NCI-H2107 treated with DMSO at 0.1 percent for 48 hours (cell line): ENCODE measurements around the gene TRIM10.
"Not testable (repeated sequence)": the region's sequence is repeated elsewhere in the genome, so short reads cannot be mapped to it uniquely, and the experiment has no call there.

ENCODE experiments used
- DNase-seq: peaks from one replicate; lab custom pipeline; 2025; ENCODE audit not compliant: unreplicated experiment; lab: John Stamatoyannopoulos, UW

Gene TRIM10

DNA sequence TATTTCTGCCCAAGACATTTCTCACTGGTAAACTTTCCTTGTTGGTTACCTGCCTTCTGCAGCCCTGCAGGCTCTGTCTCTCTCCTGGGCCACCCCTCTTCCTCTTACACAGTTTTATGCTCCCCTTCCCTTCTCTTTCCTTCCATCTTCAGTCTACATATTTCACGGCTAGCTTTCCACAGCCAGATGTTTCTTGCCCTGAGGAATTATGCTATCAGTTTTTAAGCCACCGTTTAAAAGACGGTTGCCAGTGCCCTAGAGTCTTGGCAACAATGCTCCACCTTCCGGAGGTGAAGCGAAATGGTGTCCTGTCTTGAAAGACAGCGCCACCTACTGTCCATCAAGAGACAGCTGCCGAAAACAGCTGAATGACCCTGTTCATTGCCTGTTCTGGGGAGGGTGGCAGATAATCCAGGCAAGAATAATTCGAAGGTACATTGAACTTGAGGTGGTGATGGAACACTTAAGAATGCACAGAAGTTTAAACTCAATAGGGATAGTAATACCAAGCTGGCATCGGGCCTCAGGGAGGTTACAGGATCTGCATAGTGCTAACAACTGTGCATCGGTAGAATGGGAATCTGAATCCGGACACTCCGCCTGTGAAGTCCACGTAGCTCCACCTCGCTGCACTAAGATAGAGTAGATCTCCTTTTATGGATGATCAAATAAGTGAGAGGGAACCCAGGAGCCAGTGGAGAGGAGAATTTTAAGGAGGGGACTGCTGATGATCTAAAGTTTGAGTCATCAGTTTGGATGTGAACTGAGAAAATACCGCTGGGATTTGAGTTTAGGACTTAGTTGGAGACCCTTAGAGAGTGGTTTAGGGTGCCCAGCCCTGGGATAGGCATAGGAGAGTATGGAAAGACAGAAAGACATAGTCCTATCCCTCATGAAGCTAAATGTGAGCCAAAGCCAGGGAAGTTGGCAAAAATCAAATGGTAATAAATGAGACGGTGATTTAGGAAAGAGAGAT, 29.8 kb downstream of the TRIM10 start:
- DNase-seq = peak; percentile 36

DNA sequence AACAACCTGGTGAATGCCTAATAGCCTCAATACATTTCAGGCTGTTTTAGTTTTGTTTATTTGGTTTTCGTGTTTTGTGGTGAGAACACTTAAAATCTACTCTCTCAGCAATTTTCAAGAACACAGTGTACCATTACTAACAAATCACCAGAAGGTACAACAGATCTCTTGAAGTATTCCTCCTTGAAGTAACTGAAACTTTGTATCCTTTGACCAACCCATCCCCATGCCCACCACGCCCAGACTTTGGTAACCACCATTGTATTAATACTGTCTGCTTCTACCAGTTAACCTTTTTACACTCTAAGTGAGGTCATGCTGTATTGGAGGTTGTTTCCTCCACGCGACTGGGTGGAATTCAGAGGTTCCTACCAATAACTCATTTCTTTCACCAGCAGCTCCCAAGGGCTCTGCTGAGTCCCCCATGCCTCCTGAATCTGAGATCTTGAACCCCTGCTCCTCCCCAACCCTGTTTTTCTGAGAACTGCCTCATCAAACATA, 30.8 kb downstream of the TRIM10 start:
- DNase-seq = no peak

DNA sequence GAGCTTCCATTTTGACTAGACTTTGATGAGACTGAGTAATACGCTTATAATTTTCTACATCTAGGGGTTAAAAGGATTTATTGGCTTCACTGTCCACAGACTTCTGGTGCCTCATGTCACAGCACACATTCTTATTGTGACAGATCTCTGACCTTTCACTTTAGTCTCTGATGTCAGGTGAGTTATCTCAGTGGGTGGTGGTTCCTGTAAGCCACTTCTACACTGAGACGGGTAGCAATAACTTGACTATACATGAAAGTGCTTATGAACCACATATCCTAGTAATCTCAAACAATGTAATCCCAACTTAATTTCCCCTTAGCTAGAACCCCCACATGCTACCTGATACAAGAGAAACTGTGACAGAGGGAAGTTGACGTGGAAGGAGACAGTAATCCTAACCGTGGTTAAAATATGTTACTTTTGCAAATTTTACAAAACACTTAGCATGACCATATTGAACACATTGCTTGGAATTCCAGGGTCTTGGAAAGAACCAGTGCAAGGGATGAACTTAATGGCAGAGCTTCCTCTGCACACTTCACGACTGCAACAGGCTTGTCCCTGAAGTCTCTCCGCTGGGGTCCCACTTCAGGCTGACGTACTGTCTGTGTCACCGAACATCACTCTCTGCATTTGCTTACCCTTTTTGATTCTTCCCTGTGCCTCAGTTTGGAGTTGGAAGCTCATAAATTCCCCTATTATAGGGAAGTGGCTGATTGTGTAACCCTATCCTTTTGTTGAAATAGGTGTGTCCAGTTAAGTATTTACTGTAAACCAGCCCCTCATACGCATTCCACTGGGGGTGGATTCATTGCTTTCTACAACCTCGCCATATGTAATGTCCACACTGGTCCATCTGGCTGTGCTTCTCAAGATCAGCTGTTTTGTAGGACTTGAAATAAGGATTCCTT, 31.5 kb downstream of the TRIM10 start:
- DNase-seq = no peak

DNA sequence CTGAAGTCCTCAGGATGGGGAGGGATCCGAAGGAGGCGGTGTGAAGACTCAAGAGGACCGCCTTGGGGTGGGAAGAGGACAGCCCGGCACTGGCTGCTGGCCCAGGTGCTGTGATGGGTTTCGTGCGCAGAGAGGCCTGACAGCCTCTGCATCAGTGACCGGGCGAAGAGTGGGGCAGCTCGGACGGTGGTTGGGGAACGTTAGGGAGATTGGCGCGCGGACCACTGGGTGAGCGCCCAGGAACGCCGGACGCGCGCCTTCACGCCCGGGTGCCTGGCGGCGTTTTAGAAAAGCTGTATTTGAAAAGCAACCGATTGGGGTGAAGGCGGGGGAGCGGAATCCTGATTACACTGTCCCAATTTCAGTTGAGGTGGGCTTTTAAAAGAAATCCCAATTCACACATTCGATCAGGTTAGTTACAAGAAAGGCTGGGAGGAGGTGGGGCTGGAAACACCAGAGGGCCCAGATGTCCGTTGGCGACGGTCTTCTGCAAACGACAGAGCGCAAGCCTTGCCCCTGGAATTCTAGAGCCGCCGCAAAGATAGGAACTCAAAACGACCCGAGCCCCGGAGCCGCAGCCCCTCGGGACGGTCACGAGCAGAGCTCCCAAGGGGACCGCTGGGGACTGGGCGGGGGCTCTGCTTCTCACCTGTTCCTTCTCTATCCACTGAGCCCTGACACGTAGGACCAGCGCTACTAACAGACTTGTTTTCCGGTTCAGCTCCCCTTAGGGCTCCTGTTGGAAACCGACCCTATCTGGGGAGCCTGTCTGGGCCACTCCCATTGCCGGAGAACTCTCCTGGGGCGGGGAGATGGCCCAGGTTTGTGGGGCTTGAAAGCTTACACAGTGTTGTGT, 33.5 kb downstream of the TRIM10 start:
- DNase-seq = no peak

DNA sequence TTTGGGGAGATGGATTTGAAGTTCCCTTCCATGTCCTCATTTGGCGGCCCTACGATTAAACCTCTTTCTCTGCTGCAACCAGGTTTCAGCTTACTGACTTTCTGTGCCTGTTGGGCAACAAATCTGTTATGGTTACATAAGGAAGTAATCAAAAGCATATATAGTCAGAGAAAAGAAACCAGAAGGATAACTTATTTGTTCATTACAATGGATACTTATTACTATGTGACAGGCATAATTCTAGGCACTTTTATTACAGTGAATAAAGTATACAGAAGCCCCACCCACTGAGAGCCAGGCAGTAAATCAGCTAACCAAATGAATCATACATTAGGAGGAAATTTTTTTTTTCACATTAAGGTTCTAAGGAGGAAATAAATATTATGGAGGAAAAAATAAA, 38.5 kb downstream of the TRIM10 start:
- DNase-seq = no peak

DNA sequence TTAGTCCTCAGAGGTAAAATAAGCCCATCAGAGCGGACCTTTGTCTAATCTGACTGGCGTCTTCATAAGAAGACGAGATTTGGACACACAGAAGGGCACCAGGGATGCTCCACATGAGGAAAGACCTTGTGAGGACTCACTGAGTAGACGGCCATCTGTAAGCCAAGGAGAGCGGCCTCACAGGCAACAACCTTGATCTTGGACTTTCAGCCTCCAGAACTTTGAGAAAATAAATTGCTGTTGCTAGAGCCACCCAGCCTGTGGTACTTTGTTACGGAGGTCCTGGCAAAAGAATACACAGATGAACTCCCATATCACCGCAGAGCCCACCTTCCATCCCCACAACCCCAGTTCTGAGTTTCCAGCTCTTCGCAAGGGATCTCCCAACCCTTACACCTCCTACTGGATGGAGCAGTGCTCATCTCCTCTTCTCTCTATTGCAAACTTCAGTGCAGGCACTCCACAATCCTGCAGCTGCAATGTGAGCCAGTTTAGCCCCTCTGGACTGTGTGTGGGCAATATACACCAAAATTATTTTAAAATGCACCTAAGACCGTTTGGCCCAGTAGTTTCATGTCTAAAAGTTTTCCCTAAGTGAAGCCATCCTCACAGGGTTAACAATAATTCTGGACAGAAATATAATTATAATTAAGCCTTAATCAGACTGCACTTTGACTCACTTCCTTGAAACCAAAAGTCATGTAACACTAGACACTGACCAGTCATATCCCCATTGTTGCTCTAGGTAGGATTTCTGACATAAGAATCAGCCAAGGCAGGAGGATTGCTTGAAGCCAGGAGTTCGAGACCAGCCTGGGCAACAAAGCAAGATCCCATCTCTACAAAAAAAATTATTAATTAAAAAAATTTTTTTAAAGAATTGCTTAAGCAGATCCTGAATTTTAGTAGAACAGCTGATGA, 39.3 kb downstream of the TRIM10 start:
- DNase-seq = no peak

DNA sequence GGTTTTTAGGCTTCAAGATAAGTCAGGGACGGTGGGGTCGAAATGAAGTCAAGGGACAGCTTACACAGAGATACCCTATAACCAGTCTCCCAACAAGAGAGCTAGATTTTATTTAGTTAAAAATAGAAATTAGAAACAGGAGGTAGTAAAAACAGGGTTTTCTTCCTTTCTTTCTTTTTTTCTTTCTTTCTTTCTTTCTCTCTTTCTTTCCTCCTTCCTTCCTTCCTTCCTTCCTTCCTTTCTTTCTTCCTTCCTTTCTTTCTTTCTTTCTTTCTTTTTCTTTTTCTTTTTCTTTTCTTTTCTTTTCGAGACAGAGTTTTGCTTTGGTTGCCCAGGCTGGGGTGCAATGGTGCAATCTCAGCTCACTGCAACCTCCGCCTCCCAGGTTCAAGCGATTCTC, 42.3 kb downstream of the TRIM10 start:
- DNase-seq = not testable (repeated sequence)

DNA sequence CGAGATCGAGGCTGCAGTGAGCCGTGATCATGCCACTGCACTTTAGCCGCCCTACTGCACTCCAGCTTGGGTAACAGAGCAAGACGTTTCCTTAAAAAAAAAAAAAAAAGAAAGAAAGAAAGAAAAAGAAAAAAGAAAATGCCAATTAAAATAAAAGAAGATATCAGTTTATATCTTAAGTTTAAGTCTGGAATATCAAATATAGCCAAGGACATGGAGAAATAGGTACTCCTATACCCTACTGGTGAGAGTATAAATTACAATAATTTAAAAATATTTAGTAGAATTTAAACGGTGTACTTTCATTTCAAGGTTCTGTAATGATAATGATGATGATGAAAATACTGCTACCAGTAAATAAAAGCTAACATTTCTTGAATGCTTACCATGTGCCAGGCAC, 44.3 kb downstream of the TRIM10 start:
- DNase-seq = no peak

DNA sequence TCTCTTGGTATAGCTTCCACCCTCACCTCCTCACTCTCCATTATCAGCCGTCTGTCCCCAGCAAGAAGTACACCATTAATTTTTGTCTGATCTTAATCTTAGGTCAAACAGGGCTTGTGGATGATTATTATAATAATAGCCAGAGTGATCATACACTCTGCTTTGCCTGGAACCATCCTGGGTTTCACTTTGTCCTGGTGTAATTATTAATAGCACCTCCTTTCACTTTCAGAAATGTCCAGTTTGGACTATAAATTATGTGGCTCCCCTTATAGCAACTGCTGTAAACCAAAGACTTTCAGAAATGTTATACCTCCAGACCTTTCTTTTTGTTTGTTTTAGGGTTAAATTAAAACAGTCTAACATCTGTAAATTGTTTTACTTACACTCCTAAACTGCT, 47.2 kb downstream of the TRIM10 start:
- DNase-seq = no peak

DNA sequence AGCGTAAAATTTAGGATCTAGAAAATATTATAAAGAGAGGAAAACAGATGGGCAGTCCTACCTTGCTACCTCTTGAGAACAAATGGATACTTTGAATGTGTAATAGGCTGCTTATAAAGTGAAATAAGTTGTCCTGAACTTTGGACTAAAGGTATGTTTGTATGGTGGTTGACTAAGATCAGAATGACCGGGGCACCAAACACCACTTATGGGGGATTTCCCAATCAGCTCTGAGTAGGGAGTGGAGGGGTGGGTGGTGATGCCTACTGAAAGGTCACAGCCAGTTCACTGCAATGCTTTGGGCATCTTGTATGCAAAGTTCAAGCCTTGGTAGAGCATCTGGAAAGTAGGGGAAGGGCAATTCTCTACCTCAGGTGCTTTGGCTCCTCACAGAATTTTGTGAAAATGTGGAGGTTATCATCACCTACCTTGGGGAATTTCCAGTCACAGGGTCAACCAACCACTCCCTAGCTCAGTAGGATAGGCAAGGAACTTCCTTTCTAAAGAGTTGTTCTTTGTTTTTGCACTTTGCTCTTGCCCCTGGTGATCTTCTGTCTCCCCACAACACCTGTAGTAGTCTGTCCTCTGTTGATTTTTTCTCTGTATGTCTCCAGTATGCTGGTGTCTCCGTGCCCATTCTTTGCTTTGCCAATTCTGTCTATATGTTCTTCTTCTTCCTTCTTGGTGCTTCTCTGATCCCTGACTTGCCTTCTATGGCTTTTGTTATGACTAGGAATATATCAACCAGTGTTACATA, 47.8 kb downstream of the TRIM10 start, which contains the start of gene TRIM31:
TRIM31 (minus strand) TSS at position 88 of the 757 bp plus-strand sequence. CDS start 285 bp downstream, outside the sequence.
- DNase-seq = no peak

DNA sequence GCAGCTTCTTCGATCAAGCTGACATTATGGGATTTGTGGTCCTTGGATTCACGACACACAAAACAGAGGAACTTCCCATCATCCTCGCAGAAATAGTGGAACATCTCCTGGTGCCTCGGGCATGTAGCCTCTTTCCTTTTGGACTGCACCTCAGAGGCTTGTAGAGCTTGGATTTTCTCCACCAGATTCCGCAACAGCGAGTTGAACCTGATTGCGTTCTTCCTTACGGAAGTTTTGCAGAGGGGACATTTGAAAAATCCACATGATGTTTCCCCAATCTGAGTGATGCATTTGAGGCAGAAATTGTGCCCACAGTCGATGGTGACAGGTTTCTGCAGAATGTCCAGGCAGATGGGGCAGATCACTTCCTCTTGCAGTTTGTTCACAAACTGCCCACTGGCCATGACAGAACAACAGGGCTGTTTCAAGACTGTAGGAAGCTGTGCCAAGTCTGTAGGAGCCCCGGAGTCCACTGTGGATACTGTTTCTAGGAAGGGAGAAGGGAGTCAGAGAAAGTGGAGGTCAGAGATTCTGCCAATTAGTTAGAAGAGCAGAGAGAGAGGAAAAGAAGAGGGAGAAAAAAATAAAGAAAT, 48.5 kb downstream of the TRIM10 start:
- DNase-seq = no peak

DNA sequence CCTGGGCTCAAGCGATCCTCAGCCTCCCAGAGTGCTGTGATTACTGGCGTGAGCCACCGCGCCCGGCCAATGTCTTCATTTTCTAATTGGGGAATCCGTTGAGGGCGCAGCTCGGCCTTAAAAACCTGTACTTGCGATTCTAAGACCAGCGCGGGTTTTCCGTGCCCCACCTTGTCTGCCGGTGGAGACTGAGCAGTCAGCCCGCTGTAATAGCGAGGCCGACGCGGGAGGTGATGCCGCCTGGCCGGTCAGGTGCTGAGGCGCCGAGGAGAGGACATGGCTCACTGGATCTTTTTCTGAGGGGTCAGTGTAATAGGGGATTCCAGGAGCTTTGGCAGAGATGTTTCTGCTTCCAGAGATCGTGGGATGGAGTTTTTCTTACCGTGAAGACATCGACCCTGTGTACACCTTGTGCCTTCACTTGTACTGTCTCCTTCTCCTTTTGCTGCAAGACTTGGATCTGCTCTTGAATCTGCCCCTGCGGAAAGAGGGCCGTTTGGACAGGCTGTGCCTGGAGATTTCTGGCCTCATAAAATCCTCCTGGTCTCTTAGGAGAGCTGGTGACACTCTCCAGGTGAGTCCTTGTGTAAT, 49.6 kb downstream of the TRIM10 start:
- DNase-seq = no peak

DNA sequence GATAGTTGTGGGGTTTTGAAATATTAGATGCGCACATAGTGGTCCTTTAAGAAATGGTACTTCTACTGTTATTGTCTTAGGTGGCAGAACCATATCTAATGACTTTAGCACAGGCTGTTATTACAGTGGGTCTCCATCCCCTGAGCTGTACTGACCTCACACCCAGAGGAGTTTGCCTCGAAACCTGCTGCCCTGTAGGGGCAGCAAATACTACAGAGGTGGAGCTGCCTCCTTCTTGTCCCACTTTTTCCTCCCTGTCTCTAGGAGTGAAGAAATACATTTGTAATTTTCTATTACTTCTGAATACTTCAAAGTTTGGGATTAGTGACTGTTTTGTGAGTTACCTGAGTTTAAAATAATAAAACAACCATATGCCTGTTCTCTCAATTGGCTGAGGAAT, 56.4 kb downstream of the TRIM10 start:
- no peak for DNase-seq

DNA sequence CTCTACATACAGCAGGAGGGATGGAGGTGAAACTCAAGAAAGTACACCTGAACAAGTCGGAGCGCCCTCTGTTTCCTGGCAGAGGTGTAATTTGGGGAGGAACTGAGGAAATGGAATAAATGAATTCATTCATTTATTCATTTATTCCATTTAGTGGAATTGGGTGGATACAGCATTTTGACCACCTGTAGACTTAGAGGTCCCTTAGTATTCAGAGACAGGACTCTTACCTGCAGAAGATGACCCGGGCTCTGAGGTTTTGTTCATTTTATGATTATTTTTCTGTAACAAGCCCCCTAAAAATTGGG, 57.2 kb downstream of the TRIM10 start:
- no peak for DNase-seq

DNA sequence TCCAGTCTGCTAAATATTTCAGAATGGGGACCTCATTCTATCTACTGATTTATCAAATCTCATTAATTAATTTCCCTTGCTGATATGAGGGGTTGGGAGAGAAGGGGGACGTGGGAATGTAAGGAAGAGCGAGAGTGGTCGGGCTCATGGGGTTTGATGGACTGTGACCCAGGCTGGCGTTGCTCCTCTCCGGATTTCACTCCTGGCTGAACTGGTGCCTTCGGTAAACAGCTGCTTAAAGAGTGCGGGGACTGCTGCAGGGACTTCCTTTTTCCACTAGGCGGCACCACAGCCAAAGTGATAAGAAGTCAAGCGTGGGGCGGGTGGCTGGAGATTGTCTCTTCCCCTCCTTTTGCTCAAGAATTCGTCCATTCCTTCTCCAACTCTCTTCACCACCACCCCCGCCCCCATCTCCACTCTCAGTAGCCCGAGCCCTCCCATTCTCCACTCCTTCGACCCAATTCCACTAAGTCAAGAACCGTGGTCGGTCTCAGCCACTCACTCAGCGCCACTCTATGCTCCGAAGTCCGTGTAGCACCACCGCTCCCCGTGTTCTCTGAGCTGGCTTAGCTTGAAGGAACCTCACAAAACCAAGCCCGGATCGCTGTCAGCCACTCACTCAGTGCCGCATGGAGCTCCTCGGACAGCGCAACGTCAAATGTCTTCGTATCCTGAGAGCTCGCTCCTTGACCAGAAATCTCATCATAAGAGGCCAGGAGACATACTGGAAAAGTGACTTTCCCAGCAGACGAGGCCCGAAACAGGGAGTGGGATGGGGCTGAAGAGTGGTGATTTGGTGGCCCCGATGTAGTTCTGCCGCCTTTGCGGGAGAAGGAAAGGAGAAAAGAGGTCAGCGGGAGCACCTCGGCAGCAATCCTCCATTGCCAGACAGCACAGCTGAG, 57.8 kb downstream of the TRIM10 start:
- peak; percentile 35 for DNase-seq

DNA sequence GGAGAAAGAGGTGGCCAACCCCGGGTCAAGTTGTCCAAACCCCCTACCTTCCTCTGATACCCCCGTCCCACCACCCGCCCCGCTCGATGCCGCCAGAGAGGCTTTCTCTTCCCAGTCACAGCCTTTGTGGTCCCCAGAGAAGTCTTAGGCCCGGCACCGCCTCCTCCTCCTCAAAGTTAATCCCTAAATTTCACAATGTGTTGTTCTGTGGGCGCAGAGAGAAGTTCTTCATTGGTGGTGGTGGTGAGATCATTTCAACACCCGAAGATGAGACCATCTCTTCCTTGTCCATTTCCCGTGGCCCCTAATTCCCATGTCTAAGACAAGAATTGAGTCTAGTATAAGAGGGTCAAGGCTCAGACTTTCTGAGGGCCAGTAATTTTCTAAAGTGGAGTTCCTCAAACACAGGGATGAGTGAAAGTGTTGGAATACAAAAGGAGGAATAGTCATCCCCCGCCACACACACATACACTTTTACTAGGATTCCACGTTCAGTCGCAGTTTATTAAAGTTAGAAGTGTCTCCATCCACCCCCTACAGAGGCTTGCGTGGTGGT, 58.5 kb downstream of the TRIM10 start:
- DNase-seq = no peak
